PC-9 (cell line): ENCODE data around the gene RHO.

Experiments used
- CTCF ChIP-seq: fragments of 200-600 bp; sonication (generic); conservative IDR thresholded peaks from 2 replicates; pipeline ENCODE4 v1.6.1; 2017; ENCODE audit warnings: mixed run types, antibody characterized with exemption, mild to moderate bottlenecking, moderate library complexity
- EZH2 ChIP-seq: fragments of 200-600 bp; sonication (generic); IDR thresholded peaks from 2 replicates; pipeline ENCODE4 v1.8.0; 2017; ENCODE audit warnings: antibody characterized with exemption, low read depth

DNA sequence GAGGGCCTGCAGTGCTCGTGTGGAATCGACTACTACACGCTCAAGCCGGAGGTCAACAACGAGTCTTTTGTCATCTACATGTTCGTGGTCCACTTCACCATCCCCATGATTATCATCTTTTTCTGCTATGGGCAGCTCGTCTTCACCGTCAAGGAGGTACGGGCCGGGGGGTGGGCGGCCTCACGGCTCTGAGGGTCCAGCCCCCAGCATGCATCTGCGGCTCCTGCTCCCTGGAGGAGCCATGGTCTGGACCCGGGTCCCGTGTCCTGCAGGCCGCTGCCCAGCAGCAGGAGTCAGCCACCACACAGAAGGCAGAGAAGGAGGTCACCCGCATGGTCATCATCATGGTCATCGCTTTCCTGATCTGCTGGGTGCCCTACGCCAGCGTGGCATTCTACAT lies 3.8 kb downstream of the RHO start:
- TF ChIP-seq CTCF = no peak
- no peak for TF ChIP-seq EZH2
